ENCODE measurements around the gene VPS54.
"Not testable (repeated sequence)": the region's sequence is repeated elsewhere in the genome, so short reads cannot be mapped to it uniquely, and the experiment has no call there.

DNA sequence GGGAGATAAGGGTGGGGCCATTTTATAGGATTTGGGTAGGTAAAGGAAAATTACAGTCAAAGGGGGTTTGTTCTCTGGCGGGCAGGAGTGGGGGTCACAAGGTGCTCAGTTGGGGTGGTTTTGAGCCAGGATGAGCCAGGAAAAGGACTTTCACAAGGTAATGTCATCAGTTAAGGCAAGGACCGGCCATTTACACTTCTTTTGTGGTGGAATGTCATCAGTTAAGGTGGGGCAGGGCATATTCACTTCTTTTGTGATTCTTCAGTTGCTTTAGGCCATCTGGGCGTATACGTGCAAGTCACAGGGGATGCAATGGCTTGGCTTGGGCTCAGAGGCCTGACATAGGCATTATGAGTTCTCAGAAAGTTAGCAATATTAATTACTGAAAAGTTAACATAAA, 171.7 kb downstream of the VPS54 start:
- TF ChIP-seq, protein P1, sequence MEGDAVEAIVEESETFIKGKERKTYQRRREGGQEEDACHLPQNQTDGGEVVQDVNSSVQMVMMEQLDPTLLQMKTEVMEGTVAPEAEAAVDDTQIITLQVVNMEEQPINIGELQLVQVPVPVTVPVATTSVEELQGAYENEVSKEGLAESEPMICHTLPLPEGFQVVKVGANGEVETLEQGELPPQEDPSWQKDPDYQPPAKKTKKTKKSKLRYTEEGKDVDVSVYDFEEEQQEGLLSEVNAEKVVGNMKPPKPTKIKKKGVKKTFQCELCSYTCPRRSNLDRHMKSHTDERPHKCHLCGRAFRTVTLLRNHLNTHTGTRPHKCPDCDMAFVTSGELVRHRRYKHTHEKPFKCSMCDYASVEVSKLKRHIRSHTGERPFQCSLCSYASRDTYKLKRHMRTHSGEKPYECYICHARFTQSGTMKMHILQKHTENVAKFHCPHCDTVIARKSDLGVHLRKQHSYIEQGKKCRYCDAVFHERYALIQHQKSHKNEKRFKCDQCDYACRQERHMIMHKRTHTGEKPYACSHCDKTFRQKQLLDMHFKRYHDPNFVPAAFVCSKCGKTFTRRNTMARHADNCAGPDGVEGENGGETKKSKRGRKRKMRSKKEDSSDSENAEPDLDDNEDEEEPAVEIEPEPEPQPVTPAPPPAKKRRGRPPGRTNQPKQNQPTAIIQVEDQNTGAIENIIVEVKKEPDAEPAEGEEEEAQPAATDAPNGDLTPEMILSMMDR (IDR thresholded peaks at IDR 0.05), result not testable (repeated sequence)
- not testable (repeated sequence) for TF ChIP-seq ZFX (IDR thresholded peaks at IDR 0.05; ENCODE audit: borderline replicate concordance)
